Thyroid gland (tissue), 4 donors: Measurements from ENCODE around the gene FGF3. TPM values are rescaled to one million over a fixed set of nuclear protein-coding genes. Genes with fewer than 3 reads are reported as not detected.

Source experiments
- DNase-seq, 2 donors: peaks; one replicate each; pipeline ENCODE4 v3.0.0-alpha.2; 2019
- H3K27ac ChIP-seq, 3 donors: fragments of 200-600 bp; sonication (generic); 1 replicate in 2 of 3; 2 replicates in 1 of 3; pipeline ENCODE4 v1.5.1; 2016 to 2019; ENCODE audit warnings: mild to moderate bottlenecking in 1 of 3, moderate library complexity in 1 of 3
- H3K27me3 ChIP-seq: fragments of 200-600 bp; sonication (generic); one replicate; pipeline ENCODE4 v1.5.1; 2019
- H3K36me3 ChIP-seq, 2 donors: fragments of 200-600 bp; sonication (generic); one replicate each; pipeline ENCODE4 v1.5.1; 2016 to 2019
- H3K4me1 ChIP-seq, 2 donors: fragments of 200-600 bp; sonication (generic); one replicate each; pipeline ENCODE4 v1.5.1; 2017 to 2019
- H3K4me3 ChIP-seq, 3 donors: fragments of 200-600 bp; sonication (generic); replicated peaks in 1 of 3; 1 replicate in 2 of 3; 2 replicates in 1 of 3; pipeline ENCODE4 v1.5.1; 2016; ENCODE audit warnings: mild to moderate bottlenecking in 1 of 3
- H3K9me3 ChIP-seq: fragments of 200-600 bp; sonication (generic); one replicate; pipeline ENCODE4 v1.5.1; 2017
- POLR2A ChIP-seq, 2 donors: fragments of 450-650 bp; IDR thresholded peaks; one replicate each; pipeline ENCODE4 v1.6.1; 2017; ENCODE audit warnings: antibody characterized with exemption in 2 of 2, mild to moderate bottlenecking in 2 of 2, moderate library complexity in 1 of 2
- whole genome bisulfite sequencing, 2 donors: methylation state at CpG; one replicate each; pipeline ENCODE4 v1.1.5; 2017; 5-methylcytosine and 5-hydroxymethylcytosine counted together
- intact Hi-C: fragments of 100-400 bp; cut with DNase I; formaldehyde crosslinking; loops from one replicate; pipeline ENCODE4 v1.15.1; 2023
- total RNA-seq, 4 donors: library from RNA; depleted of rRNA; stranded (reverse); fragments of >200 nt; gene quantifications; one replicate each; pipeline ENCODE4 v1.2.3, GENCODE V29; 2016
- TF ChIP-seq, protein P1 (sequence below), 6 experiments: fragments of 200-600 bp in 3 of 6; fragments of 450-650 bp in 3 of 6; sonication (generic) in 3 of 6; IDR thresholded peaks; one replicate each; pipeline ENCODE4 v1.5.1; 2016 to 2019; ENCODE audit warnings: antibody characterized with exemption in 6 of 6, mild to moderate bottlenecking in 2 of 6, inconsistent platforms in 1 of 6, moderate library complexity in 1 of 6

FGF3 gene
- total RNA-seq, 4 donors from 2014 or later: not detected

GRCh38 chr11:69797737-69798528 is 21.3 kb downstream of the FGF3 start:
- DNase-seq: no peak
- H3K27me3 ChIP-seq: no peaks in the 10 kb centered on the region
- 78 to 80% methylated on average over 10 to 11 of the region's 14 CpGs for WGBS, 2 donors
- no peak overlapping the region for H3K4me3 ChIP-seq
- H3K27ac ChIP-seq: no peak overlapping the region
- intact Hi-C loops: no loop called here
- TF ChIP-seq, protein P1, sequence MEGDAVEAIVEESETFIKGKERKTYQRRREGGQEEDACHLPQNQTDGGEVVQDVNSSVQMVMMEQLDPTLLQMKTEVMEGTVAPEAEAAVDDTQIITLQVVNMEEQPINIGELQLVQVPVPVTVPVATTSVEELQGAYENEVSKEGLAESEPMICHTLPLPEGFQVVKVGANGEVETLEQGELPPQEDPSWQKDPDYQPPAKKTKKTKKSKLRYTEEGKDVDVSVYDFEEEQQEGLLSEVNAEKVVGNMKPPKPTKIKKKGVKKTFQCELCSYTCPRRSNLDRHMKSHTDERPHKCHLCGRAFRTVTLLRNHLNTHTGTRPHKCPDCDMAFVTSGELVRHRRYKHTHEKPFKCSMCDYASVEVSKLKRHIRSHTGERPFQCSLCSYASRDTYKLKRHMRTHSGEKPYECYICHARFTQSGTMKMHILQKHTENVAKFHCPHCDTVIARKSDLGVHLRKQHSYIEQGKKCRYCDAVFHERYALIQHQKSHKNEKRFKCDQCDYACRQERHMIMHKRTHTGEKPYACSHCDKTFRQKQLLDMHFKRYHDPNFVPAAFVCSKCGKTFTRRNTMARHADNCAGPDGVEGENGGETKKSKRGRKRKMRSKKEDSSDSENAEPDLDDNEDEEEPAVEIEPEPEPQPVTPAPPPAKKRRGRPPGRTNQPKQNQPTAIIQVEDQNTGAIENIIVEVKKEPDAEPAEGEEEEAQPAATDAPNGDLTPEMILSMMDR (IDR thresholded peaks at IDR 0.05): no peak
- TF ChIP-seq POLR2A (IDR thresholded peaks at IDR 0.05): no peak
- H3K9me3 ChIP-seq: no peaks in the 10 kb centered on the region
- no peaks in the 10 kb centered on the region for H3K36me3 ChIP-seq
- H3K4me1 ChIP-seq: no peaks in the 10 kb centered on the region

DNA sequence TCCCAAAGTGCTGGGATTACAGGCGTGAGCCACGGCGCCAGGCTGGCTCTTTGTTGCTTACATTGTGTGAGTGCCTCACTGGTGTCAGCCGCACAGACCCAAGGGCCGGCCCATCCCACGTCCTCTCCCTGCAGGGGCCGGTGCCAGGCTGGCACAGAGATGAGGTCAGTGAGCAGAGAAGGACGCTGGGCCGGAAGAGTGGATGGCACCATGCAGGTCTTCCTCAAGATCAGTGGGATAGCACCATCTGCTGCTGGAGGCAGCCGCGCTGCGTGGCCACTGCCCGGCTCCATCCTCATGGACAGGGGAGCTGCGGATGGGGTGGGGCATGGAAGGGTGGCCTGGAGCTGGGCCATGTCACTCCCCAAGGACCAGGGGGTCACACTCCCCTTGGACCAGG is 22.1 kb downstream of the FGF3 start:
- no peak for TF ChIP-seq POLR2A (IDR thresholded peaks at IDR 0.05)
- TF ChIP-seq, protein P1 (IDR thresholded peaks at IDR 0.05): no peak
- Histone ChIP-seq H3K27me3 (no peaks in the 10 kb centered on the region), H3K9me3 (no peaks in the 10 kb centered on the region), H3K27ac (no peak overlapping the region), H3K4me3 (no peak overlapping the region), H3K36me3 (no peaks in the 10 kb centered on the region), H3K4me1 (no peaks in the 10 kb centered on the region)
- WGBS, 2 donors: 62 to 74% methylated on average over 4 to 14 of the region's 14 CpGs
- DNase-seq: no peak
- intact Hi-C loops: no loop called here

DNA sequence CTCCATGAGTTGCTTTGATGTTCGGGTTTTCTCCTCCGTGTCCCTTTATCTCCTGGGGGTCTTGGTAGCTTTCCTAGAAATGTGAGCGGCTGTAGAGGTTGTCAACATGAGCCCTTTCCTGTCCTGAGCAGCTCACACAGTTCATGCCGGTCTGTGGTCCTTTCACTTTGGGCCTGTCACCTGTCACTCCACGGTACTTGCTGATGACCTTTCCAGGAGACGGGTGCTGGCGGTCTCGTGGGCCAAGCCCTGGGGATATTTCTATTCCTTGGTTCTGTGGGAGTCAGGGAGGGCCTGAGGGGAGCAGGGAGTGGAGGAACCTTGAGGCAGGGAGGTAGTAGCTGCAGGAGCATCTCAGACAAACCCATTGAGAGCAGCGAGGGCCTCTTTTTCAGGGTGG is 23.2 kb downstream of the FGF3 start:
- Histone ChIP-seq H3K27me3 (no peaks in the 10 kb centered on the region), H3K9me3 (no peaks in the 10 kb centered on the region), H3K4me3 (no peak overlapping the region), H3K27ac (no peak overlapping the region), H3K36me3 (no peaks in the 10 kb centered on the region), H3K4me1 (no peaks in the 10 kb centered on the region)
- WGBS, 2 donors: 83 to 92% methylated on average over 9 of the region's 9 CpGs
- intact Hi-C loops: no loop called here
- no peak for DNase-seq
- TF ChIP-seq, protein P1 (IDR thresholded peaks at IDR 0.05): no peak

DNA sequence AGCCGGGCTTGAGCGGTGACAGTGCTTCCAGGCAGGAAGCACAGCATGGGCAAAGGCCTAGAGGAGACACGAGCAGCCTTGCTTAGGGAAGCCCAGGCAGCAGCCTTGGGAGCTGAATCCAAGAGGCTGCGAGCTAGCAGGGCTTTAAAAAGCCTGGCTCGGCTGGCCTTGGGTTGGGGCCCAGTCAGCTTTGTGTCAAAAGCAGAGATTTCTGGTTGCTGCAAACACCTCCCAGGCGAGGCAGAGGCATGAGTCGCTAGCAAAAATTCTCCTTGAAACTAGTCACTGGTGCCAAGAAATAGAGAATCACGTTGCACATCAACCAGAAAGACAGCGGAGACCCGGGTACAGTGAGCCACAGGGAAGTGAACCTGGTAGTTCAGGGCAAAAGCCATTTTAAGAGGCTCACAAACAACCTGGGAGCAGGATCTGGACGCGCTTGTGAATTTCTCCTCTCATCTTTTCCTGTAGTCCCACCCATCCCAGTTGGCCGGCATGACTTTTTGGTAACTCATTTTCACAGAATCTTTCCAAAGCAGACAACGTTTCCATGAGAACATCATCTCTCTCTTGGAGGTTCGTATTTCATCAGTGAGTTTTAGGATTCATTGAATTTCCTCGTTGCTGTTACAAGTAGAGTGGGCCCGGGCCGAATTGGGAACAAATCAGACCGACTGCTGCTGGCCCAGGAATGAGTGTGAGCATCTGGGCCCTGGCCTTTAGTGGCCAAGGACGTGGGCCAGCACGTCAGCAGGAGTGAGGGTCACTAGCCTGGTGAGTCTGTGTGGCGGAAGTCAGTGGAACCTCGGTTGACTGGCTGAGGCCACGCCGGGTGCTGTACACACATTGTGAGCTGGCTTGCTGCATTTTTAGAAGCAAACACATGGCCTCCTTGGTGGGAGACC is 27.7 kb downstream of the FGF3 start:
- WGBS, 2 donors: 64 to 65% methylated on average over 25 of the region's 25 CpGs
- TF ChIP-seq, protein P1 (IDR thresholded peaks at IDR 0.05): no peak
- no peak for TF ChIP-seq POLR2A (IDR thresholded peaks at IDR 0.05)
- Histone ChIP-seq H3K4me1 (no peaks in the 10 kb centered on the region), H3K4me3 (no peak overlapping the region), H3K27me3 (no peaks in the 10 kb centered on the region), H3K27ac (no peak overlapping the region), H3K9me3 (no peaks in the 10 kb centered on the region), H3K36me3 (no peaks in the 10 kb centered on the region)
- peak in 1 of 2 donors; percentile 7 for DNase-seq
- intact Hi-C loops: no loop called here

GRCh38 chr11:69788956-69789355 is 30.3 kb downstream of the FGF3 start:
- WGBS, 2 donors: 89 to 93% methylated on average over 11 of the region's 11 CpGs
- H3K4me1 ChIP-seq: no peaks in the 10 kb centered on the region
- H3K27ac ChIP-seq: no peak overlapping the region
- intact Hi-C loops: no loop called here
- no peak overlapping the region for H3K4me3 ChIP-seq
- no peak for DNase-seq
- no peaks in the 10 kb centered on the region for H3K36me3 ChIP-seq
- no peaks in the 10 kb centered on the region for H3K27me3 ChIP-seq
- no peaks in the 10 kb centered on the region for H3K9me3 ChIP-seq
- TF ChIP-seq, protein P1 (IDR thresholded peaks at IDR 0.05): no peak
- no peak for TF ChIP-seq POLR2A (IDR thresholded peaks at IDR 0.05)
